PC-9 (cell line): ENCODE data around the gene CREBL2. TPM values are rescaled to one million over a fixed set of nuclear protein-coding genes. Genes with fewer than 3 reads are reported as not detected.

Experiments
- BruUV-seq: library from RNA; stranded (reverse); fragments of 400-500 nt; replicated peaks from 2 replicates; lab custom pipeline; 2021; lab: Mats Ljungman, UMichigan
- CTCF ChIA-PET: fragments of 300-600 bp; sonication (Branson Sonifier 250); formaldehyde crosslinking; loops from one replicate; lab custom pipeline; 2022; ENCODE audit warnings: antibody characterized with exemption; lab: Charles Lee
- POLR2A ChIA-PET: fragments of 300-600 bp; sonication (Branson Sonifier 250); formaldehyde crosslinking; loops from one replicate; lab custom pipeline; 2022; ENCODE audit warnings: antibody characterized with exemption; ENCODE audit not compliant: unreplicated experiment; lab: Charles Lee
- DNase-seq, 2 experiments: peaks; one replicate each; pipeline versions ENCODE4 v3.0.0 to v3.0.0-alpha.2; 2015 to 2022; ENCODE audit warnings: mixed read lengths in 1 of 2
- H2AFZ ChIP-seq: fragments of 200-600 bp; sonication (generic); 2 replicates; pipeline ENCODE4 v1.8.1; 2017; ENCODE audit warnings: antibody characterized with exemption
- H3F3A ChIP-seq: fragments of 200-600 bp; sonication (generic); 2 replicates; pipeline ENCODE4 v1.8.1; 2017; ENCODE audit warnings: antibody characterized with exemption, mild to moderate bottlenecking, low read depth; ENCODE audit not compliant: insufficient read depth
- H3K27ac ChIP-seq: fragments of 200-600 bp; sonication (generic); 2 replicates; pipeline ENCODE4 v1.6.1; 2016; ENCODE audit warnings: mixed run types
- H3K27me3 ChIP-seq: fragments of 200-600 bp; sonication (generic); 2 replicates; pipeline ENCODE4 v1.6.1; 2016; ENCODE audit warnings: low read depth, mixed run types; ENCODE audit not compliant: insufficient read depth
- H3K36me3 ChIP-seq: fragments of 200-600 bp; sonication (generic); 2 replicates; pipeline ENCODE4 v1.6.1; 2016; ENCODE audit warnings: low read depth, mixed run types
- H3K4me1 ChIP-seq: fragments of 200-600 bp; sonication (generic); replicated peaks from 2 replicates; pipeline ENCODE4 v1.6.1; 2016; ENCODE audit warnings: mixed run types; ENCODE audit not compliant: insufficient read depth
- H3K4me2 ChIP-seq: fragments of 200-600 bp; sonication (generic); 2 replicates; pipeline ENCODE4 v1.6.1; 2017; ENCODE audit warnings: mixed run types
- H3K4me3 ChIP-seq: fragments of 200-600 bp; sonication (generic); 2 replicates; pipeline ENCODE4 v1.6.1; 2016; ENCODE audit warnings: mixed run types
- H3K79me2 ChIP-seq: fragments of 200-600 bp; sonication (generic); 2 replicates; pipeline ENCODE4 v1.6.1; 2017; ENCODE audit warnings: low read depth, mixed run types
- H3K9me2 ChIP-seq: fragments of 200-600 bp; sonication (generic); 2 replicates; pipeline ENCODE4 v1.8.1; 2017; ENCODE audit warnings: mild to moderate bottlenecking; ENCODE audit not compliant: insufficient read depth
- H3K9me3 ChIP-seq: fragments of 200-600 bp; sonication (generic); 2 replicates; pipeline ENCODE4 v1.8.1; 2016; ENCODE audit warnings: low read depth; ENCODE audit not compliant: insufficient read depth
- H4K20me1 ChIP-seq: fragments of 200-600 bp; sonication (generic); 2 replicates; pipeline ENCODE4 v1.8.1; 2017; ENCODE audit not compliant: insufficient read depth
- CTCF ChIP-seq: fragments of 200-600 bp; sonication (generic); conservative IDR thresholded peaks from 2 replicates; pipeline ENCODE4 v1.6.1; 2017; ENCODE audit warnings: mixed run types, antibody characterized with exemption, mild to moderate bottlenecking, moderate library complexity
- EZH2 ChIP-seq: fragments of 200-600 bp; sonication (generic); IDR thresholded peaks from 2 replicates; pipeline ENCODE4 v1.8.0; 2017; ENCODE audit warnings: antibody characterized with exemption, low read depth
- intact Hi-C: fragments of 100-400 bp; cut with micrococcal nuclease; formaldehyde crosslinking; loops from one replicate; pipeline ENCODE4 v1.10.0; 2022; ENCODE audit not compliant: unreplicated experiment
- total RNA-seq: library from RNA; stranded (reverse); gene quantifications from 2 replicates; pipeline ENCODE4 v1.2.3, GENCODE V29; 2021

The CREBL2 gene
- total RNA-seq, 1 experiment from 2014 or later = 30.3 TPM

DNA sequence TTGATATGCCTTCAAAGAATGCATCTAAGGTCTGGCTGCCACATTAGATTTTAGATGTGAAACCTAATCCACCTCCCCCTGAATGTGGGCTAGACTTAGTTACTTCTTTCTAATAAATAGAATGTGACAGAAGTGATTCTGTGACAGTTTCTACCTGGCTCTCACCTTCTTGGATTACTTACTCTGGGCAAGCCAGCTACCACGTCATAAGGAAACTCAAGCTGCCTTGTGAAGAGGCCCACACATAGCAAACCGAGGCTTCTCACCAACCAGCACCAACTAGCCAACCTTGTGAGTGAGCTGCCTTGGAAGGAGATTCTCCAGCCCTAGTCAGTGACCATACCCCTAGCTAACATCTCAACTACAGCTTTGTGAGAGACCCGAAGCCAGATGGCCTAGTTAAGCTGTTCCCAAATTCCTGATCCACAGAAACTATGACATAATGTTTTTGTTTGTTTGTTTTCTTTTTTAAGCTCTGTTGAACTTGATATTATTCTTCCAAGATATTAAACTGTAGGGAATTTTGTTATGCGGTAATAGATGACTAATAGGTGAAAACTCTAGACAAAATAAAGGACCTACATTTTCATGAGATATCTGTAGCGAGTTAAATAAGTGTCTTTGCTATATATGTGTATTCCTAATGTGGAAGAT is 78.1 kb downstream of the CREBL2 start:
- POLR2A ChIA-PET = no interaction called here
- TF ChIP-seq CTCF = no peak
- no peak for TF ChIP-seq EZH2

GRCh38 chr12:12691549-12691948 is 79.9 kb downstream of the CREBL2 start:
- Histone ChIP-seq H3K4me2 (no peak overlapping the region), H3K4me1 (no peaks in the 10 kb centered on the region), H3K9me2 (no peaks in the 10 kb centered on the region), H3K27me3 (no peaks in the 10 kb centered on the region), H3K4me3 (no peak overlapping the region), H3K79me2 (no peaks in the 10 kb centered on the region), H2AFZ (no peak overlapping the region), H3F3A (peaks cover 3% of the 10 kb centered on the region; the same call in 1 of the 2 replicates), H4K20me1 (no peaks in the 10 kb centered on the region), H3K36me3 (no peaks in the 10 kb centered on the region), H3K9me3 (no peaks in the 10 kb centered on the region), H3K27ac (no peak overlapping the region)
- ChIA-PET POLR2A (no interaction called here), CTCF (interaction anchor here (0.6 kb wide), 1 partner anchor 45 kb away, joined by 3 read pairs; no protein-coding TSS in a partner anchor)
- no peak for DNase-seq
- no TSS peak for BruUV-seq
- intact Hi-C loops = no loop called here
- no peak for TF ChIP-seq CTCF
- TF ChIP-seq EZH2 = no peak

More for the DNA sequence above, 78.1 kb downstream of the CREBL2 start:
- intact Hi-C loops = no loop called here
- Histone ChIP-seq H3K27me3 (no peaks in the 10 kb centered on the region), H2AFZ (no peak overlapping the region), H3K9me2 (no peaks in the 10 kb centered on the region), H3K4me2 (no peak overlapping the region), H3K9me3 (no peaks in the 10 kb centered on the region), H3F3A (no peaks in the 10 kb centered on the region), H3K36me3 (no peaks in the 10 kb centered on the region), H3K79me2 (no peaks in the 10 kb centered on the region), H3K27ac (no peak overlapping the region), H4K20me1 (no peaks in the 10 kb centered on the region), H3K4me1 (no peaks in the 10 kb centered on the region), H3K4me3 (no peak overlapping the region)
- no TSS peak for BruUV-seq
- DNase-seq = no peak
- CTCF ChIA-PET = no interaction called here

GRCh38 chr12:12693111-12693671 is 81.5 kb downstream of the CREBL2 start:
- no peak overlapping the region for H3K4me3 ChIP-seq
- no peak overlapping the region for H3K4me2 ChIP-seq
- no peak overlapping the region for H2AFZ ChIP-seq
- H3F3A ChIP-seq = peaks cover 7% of the 10 kb centered on the region; the same call in 1 of the 2 replicates
- H4K20me1 ChIP-seq = no peaks in the 10 kb centered on the region
- H3K27ac ChIP-seq = no peak overlapping the region
- DNase-seq = no peak
- TF ChIP-seq EZH2 (no peak), CTCF (no peak)
- H3K27me3 ChIP-seq = no peaks in the 10 kb centered on the region
- no peaks in the 10 kb centered on the region for H3K9me3 ChIP-seq
- BruUV-seq = no TSS peak
- CTCF ChIA-PET = no interaction called here
- POLR2A ChIA-PET = no interaction called here
- intact Hi-C loops = no loop called here
- H3K9me2 ChIP-seq = no peaks in the 10 kb centered on the region
- no peaks in the 10 kb centered on the region for H3K36me3 ChIP-seq
- H3K79me2 ChIP-seq = no peaks in the 10 kb centered on the region
- H3K4me1 ChIP-seq = peaks cover 11% of the 10 kb centered on the region

Other genes with a start within 250 kb of the CREBL2 start
- gene DUSP16, start 49.0 kb upstream of the CREBL2 start, total RNA-seq = 23.6 and 24.8 TPM in 2 replicates
- 13.2 and 19.3 TPM in 2 replicates for gene GPR19, start 84.3 kb downstream of the CREBL2 start, total RNA-seq
- 54.9 and 67.5 TPM in 2 replicates for gene CDKN1B, start 105.5 kb downstream of the CREBL2 start, total RNA-seq
- 23.3 and 24.9 TPM in 2 replicates for gene APOLD1, start 173.8 kb downstream of the CREBL2 start, total RNA-seq
- 192 and 196 TPM in 2 replicates for gene DDX47, start 201.5 kb downstream of the CREBL2 start, total RNA-seq